GM19468 (cell line): Measurements from ENCODE around the gene KCNQ1.

Experiments used
- ATAC-seq: cut with Tn5 transposase; IDR thresholded peaks from one replicate; pipeline ENCODE4 v1.9.1; 2021; ENCODE audit warnings: mild to moderate bottlenecking, moderate library complexity, moderate number of reproducible peaks; ENCODE audit not compliant: unreplicated experiment; ENCODE audit errors: extremely low read depth

Gene KCNQ1

GRCh38 chr11:2584434-2584811 lies 139.6 kb downstream of the KCNQ1 start:
- no peak for ATAC-seq

GRCh38 chr11:2584812-2585565 lies 140.2 kb downstream of the KCNQ1 start:
- no peak for ATAC-seq

- no peak for ATAC-seq
Observed at GRCh38 chr11:2585566-2586086, 140.8 kb downstream of the KCNQ1 start.

GRCh38 chr11:2586087-2586792 lies 141.4 kb downstream of the KCNQ1 start:
- ATAC-seq, result no peak

GRCh38 chr11:2586793-2587131 lies 142.0 kb downstream of the KCNQ1 start:
- ATAC-seq, result no peak

- no peak for ATAC-seq
Observed at GRCh38 chr11:2587132-2587930, 142.5 kb downstream of the KCNQ1 start.

GRCh38 chr11:2587976-2588748 lies 143.4 kb downstream of the KCNQ1 start:
- ATAC-seq, result no peak

GRCh38 chr11:2588809-2589537 lies 144.2 kb downstream of the KCNQ1 start:
- no peak for ATAC-seq

- ATAC-seq, result no peak
Observed at GRCh38 chr11:2589538-2589934, 144.7 kb downstream of the KCNQ1 start.

- ATAC-seq, result no peak
Observed at GRCh38 chr11:2590131-2590964, 145.5 kb downstream of the KCNQ1 start.

GRCh38 chr11:2590965-2591754 lies 146.4 kb downstream of the KCNQ1 start:
- ATAC-seq, result no peak

GRCh38 chr11:2591805-2592204 lies 147.0 kb downstream of the KCNQ1 start:
- ATAC-seq, result no peak

GRCh38 chr11:2592559-2593392 lies 148.0 kb downstream of the KCNQ1 start:
- no peak for ATAC-seq

- ATAC-seq, result no peak
Observed at GRCh38 chr11:2593393-2593950, 148.7 kb downstream of the KCNQ1 start.

- ATAC-seq, result no peak
Observed at GRCh38 chr11:2594267-2594666, 149.5 kb downstream of the KCNQ1 start.

GRCh38 chr11:2595204-2595603 lies 150.4 kb downstream of the KCNQ1 start:
- ATAC-seq, result no peak
